Vagina (tissue), 2 donors: Measurements from ENCODE around the gene GUCD1.

Experiments
- POLR2A ChIP-seq, 2 donors: fragments of 450-650 bp; IDR thresholded peaks; one replicate each; pipeline ENCODE4 v1.6.1; 2017; ENCODE audit warnings: antibody characterized with exemption in 2 of 2, mild to moderate bottlenecking in 2 of 2, moderate library complexity in 2 of 2
- POLR2AphosphoS5 ChIP-seq, 2 donors: sonication (generic); formaldehyde crosslinking; IDR thresholded peaks; one replicate each; pipeline ENCODE4 v1.9.0; 2017; ENCODE audit warnings: antibody characterized with exemption in 2 of 2, mild to moderate bottlenecking in 2 of 2, low read depth in 1 of 2; ENCODE audit not compliant: insufficient read depth in 1 of 2
- TF ChIP-seq, protein P1 (sequence below), 3 experiments: fragments of 450-650 bp in 2 of 3; fragments of 200-600 bp in 1 of 3; sonication (generic) in 1 of 3; IDR thresholded peaks; one replicate each; pipeline ENCODE4 v1.5.1; 2017 to 2019; ENCODE audit warnings: antibody characterized with exemption in 3 of 3, mild to moderate bottlenecking in 2 of 3, moderate library complexity in 2 of 3

DNA sequence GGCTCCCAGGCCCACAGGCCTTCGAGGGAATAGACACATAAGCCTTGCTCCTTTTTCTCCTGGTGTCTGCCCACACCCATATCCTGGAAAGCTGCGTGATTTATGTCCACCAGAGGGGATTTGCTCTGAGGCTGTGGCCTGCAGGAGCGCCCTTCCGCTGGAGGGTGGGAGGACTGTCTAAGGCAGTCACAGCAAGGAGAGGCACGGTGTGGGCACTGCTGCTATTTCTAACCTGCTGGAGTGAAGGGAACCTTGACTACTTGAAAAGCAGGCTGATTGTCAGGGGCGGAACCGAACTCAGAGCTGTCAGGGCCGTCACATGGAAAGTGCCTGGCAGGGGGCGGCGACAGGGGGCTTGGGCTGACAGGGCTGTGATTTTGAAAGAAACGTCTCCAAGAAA lies 56.1 kb downstream of the GUCD1 start:
- TF ChIP-seq, protein P1, sequence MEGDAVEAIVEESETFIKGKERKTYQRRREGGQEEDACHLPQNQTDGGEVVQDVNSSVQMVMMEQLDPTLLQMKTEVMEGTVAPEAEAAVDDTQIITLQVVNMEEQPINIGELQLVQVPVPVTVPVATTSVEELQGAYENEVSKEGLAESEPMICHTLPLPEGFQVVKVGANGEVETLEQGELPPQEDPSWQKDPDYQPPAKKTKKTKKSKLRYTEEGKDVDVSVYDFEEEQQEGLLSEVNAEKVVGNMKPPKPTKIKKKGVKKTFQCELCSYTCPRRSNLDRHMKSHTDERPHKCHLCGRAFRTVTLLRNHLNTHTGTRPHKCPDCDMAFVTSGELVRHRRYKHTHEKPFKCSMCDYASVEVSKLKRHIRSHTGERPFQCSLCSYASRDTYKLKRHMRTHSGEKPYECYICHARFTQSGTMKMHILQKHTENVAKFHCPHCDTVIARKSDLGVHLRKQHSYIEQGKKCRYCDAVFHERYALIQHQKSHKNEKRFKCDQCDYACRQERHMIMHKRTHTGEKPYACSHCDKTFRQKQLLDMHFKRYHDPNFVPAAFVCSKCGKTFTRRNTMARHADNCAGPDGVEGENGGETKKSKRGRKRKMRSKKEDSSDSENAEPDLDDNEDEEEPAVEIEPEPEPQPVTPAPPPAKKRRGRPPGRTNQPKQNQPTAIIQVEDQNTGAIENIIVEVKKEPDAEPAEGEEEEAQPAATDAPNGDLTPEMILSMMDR (IDR thresholded peaks at IDR 0.05): no peak
- no peak for TF ChIP-seq POLR2A (IDR thresholded peaks at IDR 0.05)
- no peak for TF ChIP-seq POLR2AphosphoS5 (IDR thresholded peaks at IDR 0.05; ENCODE audit: insufficient read depth in 1 of 2, low read depth in 1 of 2)
